H7 (cell line): Measurements from ENCODE around the gene BLVRB. TPM values are rescaled to one million over a fixed set of nuclear protein-coding genes. Genes with fewer than 3 reads are reported as not detected.
"Not testable (repeated sequence)": the region's sequence is repeated elsewhere in the genome, so short reads cannot be mapped to it uniquely, and the experiment has no call there.

ENCODE experiments used
- DNase-seq: peaks from one replicate; pipeline ENCODE4 v3.0.0; 2012
- H3K27me3 ChIP-seq: 2 replicates; pipeline ENCODE4 v1.6.0; 2011; ENCODE audit warnings: mild to moderate bottlenecking, low read length; ENCODE audit not compliant: control insufficient read depth, insufficient read depth
- H3K36me3 ChIP-seq: replicated peaks from 2 replicates; pipeline ENCODE4 v1.5.1; 2011; ENCODE audit warnings: low read length; ENCODE audit not compliant: control insufficient read depth, insufficient read depth
- H3K4me3 ChIP-seq: 2 replicates; pipeline ENCODE4 v1.5.1; 2011; ENCODE audit warnings: low read depth, mild to moderate bottlenecking, control low read depth, low read length, moderate library complexity; ENCODE audit not compliant: insufficient read depth
- total RNA-seq: library from RNA; depleted of rRNA; stranded (reverse); fragments of >200 nt; shearing (Covaris generic); gene quantifications from 2 replicates; pipeline ENCODE4 v1.2.3, GENCODE V29; 2014

BLVRB gene
- total RNA-seq, 1 experiment from 2014 or later, result 53.8 TPM

- no peaks in the 10 kb centered on the region for H3K27me3 ChIP-seq
Observed at GRCh38 chr19:40446263-40446784, 19.2 kb downstream of the BLVRB start.

DNA sequence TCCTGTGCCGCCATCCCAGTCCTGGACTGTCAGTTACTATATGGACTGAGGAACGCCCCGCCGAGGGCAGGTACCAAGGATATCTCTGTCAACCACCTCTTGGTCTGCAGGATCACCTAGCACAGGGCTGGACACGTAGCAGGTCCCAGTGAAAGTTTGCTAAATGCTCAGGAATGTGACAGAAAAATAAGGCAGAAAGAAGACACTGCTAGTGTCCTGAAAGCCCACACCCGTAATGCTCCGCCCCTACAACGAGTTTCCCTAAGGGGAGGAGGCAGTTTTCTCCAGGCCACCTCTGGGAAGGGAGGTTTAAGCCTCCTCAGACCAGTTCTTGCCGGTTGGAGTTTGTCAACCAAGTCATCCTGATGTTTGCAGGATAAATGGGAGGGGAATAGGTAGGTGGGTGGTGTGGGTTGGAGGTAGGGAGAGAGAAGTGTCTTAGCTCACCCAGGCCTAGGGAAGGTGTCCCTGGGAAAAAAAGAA is 19.7 kb downstream of the BLVRB start:
- Histone ChIP-seq H3K36me3 (peaks cover 10% of the 10 kb centered on the region), H3K4me3 (no peak overlapping the region), H3K27me3 (no peaks in the 10 kb centered on the region)
- peak; percentile 75 for DNase-seq

More at GRCh38 chr19:40446263-40446784, 19.2 kb downstream of the BLVRB start:
- H3K4me3 ChIP-seq, result no peak overlapping the region
- DNase-seq, result no peak
- peaks cover 5% of the 10 kb centered on the region for H3K36me3 ChIP-seq

DNA sequence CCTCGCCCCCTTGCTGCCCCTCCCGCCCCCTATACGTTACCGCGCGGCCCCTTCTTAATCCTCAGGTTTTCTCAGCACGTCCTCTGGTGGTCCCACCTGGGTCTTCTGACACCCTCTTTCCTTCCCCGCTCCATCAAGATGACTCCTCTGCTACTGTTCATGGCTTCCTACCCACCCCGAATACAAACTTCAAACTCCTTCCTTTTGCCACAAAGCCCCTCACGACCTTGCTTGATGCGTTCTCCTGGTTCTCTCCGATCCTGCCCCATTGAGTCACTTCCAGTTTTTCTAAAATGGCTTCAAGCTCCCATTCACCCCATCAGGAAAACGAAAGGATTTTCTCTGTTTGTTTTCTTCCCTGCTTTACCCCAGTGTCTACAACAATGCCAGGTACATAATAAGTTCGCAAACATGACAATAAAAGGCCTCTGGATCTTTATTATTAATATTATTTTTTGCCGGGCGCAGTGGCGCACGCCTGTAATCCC is 20.7 kb downstream of the BLVRB start:
- Histone ChIP-seq H3K36me3 (peaks cover 11% of the 10 kb centered on the region), H3K4me3 (peak overlapping the region; percentile 41), H3K27me3 (no peaks in the 10 kb centered on the region)
- no peak for DNase-seq

GRCh38 chr19:40444000-40444824 is 21.3 kb downstream of the BLVRB start, which contains the start of gene SERTAD3:
SERTAD3 (minus strand) TSS chr19:40444335; CDS start chr19:40442080, 2,255 bp downstream.
- peaks cover 11% of the 10 kb centered on the region for H3K36me3 ChIP-seq
- H3K4me3 ChIP-seq, result peak within 1 kb of the TSS; percentile 89
- peak; percentile 99 for DNase-seq
- H3K27me3 ChIP-seq, result no peaks in the 10 kb centered on the region

- no peaks in the 10 kb centered on the region for H3K27me3 ChIP-seq
- H3K4me3 ChIP-seq, result peak overlapping the region; percentile 89
- peaks cover 11% of the 10 kb centered on the region for H3K36me3 ChIP-seq
- DNase-seq, result peak; percentile 99
Observed at GRCh38 chr19:40443131-40443999, 22.2 kb downstream of the BLVRB start.

DNA sequence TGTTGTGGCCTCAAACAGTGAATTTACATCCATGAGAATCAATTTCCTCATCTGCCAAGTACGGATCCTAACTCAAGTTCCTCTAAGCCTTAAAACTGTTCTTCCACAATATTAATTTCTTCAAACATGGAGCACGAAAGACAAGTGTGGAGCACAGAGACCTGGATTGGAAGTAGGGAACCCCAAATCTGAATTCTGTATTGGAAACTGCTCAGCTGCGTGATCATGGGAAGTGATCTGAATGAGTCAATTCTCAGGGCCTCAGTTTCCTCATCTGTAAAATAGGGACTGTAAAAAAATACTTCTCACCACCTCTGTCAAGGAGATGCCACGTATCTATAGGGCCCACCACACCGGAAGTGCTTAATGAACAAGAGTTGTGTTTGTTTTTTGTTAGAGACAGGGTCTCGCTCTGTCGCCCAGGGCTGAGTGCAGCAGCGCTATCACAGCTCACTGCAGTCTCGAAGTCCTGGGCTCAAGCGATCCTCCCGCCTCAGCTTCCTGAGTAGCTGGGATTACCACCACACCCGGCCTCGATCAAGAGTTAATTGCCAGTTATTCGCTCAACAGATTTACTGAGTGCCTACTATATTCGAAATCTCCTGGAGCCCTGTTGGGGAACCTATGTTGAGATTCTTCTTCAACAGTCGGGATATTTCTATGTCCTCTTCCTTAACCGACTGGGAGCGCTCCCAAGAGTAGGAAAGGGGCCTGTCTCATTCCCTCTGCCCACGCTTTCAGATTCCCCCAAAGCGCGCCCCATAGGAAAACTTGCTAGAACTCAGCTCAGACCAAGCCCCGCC is 23.0 kb downstream of the BLVRB start:
- Histone ChIP-seq H3K27me3 (no peaks in the 10 kb centered on the region), H3K4me3 (peak overlapping the region; percentile 39), H3K36me3 (peaks cover 11% of the 10 kb centered on the region)
- DNase-seq, result peak; percentile 9

DNA sequence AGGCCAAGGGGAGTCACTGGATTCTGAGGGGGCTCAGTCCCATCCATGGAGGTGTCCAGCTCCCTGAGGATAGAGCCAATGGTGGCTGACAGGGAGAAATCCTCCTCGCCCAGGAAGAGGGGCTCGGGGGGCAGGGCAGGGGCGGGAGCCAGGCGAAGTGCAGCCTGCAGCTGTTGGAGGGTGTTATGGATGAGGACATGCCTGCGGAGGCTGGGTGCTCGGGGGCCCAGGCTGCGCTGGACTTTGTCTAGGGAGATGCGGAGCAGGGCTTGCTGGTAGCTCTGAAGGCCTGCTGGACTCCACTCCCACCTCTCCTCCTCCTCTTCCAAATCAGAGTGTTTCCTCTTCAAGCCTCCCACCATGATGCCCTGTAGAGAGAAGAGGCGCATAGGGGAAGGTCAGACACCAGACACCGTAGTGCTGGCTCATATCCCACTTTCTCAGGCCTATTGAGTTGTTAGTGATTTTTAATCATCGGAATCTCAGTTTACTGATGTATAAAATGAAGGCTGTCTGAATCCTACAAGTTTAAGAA is 23.8 kb downstream of the BLVRB start:
- Histone ChIP-seq H3K4me3 (no peak overlapping the region), H3K27me3 (no peaks in the 10 kb centered on the region), H3K36me3 (peaks cover 11% of the 10 kb centered on the region)
- DNase-seq, result peak; percentile 16

- Histone ChIP-seq H3K4me3 (no peak overlapping the region), H3K27me3 (no peaks in the 10 kb centered on the region), H3K36me3 (peaks cover 11% of the 10 kb centered on the region)
- DNase-seq, result peak; percentile 4
Observed at GRCh38 chr19:40438284-40438683, 27.3 kb downstream of the BLVRB start.

GRCh38 chr19:40433391-40434216 is 31.9 kb downstream of the BLVRB start:
- Histone ChIP-seq H3K4me3 (peak overlapping the region; percentile 36), H3K27me3 (no peaks in the 10 kb centered on the region), H3K36me3 (no peaks in the 10 kb centered on the region)
- peak; percentile 97 for DNase-seq

- H3K4me3 ChIP-seq, H3K27me3 ChIP-seq, H3K36me3 ChIP-seq: not testable (repeated sequence)
- peak; percentile 5 for DNase-seq
Observed at GRCh38 chr19:40432760-40433159, 32.8 kb downstream of the BLVRB start.

DNA sequence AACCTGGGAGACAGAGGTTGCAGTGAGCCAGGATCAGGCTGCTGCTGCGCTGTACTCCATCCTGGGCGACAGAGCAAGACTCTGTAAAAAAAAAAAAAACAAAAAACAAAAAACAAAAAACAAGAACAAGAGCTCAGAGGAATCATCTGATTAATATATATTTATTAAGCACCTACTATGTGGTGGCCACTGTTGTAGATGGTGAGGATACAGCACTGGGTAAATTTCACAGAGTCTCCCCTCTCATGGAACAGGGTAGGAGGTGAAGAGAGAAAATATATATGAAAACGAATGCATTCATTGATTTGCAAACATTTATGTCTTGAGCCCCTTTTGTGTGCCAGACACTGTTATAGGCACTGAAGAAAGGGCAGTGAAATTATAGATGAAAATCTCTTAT is 33.8 kb downstream of the BLVRB start:
- Histone ChIP-seq H3K27me3 (no peaks in the 10 kb centered on the region), H3K4me3 (no peak overlapping the region), H3K36me3 (no peaks in the 10 kb centered on the region)
- DNase-seq, result no peak

DNA sequence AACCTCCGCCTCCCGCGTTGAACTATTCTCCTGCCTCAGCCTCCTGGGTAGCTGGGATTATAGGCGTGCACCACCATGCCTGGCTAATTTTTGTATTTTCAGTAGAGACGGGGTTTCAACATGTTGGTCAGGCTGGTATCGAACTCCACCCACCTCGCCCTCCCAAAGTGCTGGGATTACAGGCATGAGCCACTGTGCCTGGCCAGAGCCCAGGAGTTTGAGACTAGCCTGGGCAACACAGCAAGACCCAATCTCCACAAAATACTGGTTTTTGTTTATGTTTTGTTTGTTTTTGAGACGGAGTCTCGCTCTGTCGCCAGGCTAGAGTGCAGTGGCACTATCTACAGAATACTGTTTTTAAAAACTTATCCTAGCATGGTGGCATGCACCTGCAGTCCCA is 35.3 kb downstream of the BLVRB start:
- H3K36me3 ChIP-seq, DNase-seq, H3K27me3 ChIP-seq, H3K4me3 ChIP-seq: not testable (repeated sequence)

GRCh38 chr19:40428197-40428596 is 37.3 kb downstream of the BLVRB start:
- H3K4me3 ChIP-seq, H3K36me3 ChIP-seq, H3K27me3 ChIP-seq, DNase-seq: not testable (repeated sequence)
